HG02884 (cell line): ENCODE measurements around the gene SLC2A6.

Experiments
- ATAC-seq: cut with Tn5 transposase; IDR thresholded peaks from one replicate; pipeline ENCODE4 v1.9.1; 2021; ENCODE audit warnings: mild to moderate bottlenecking, moderate library complexity; ENCODE audit not compliant: unreplicated experiment

SLC2A6 gene

GRCh38 chr9:133443248-133443647 is 35.7 kb downstream of the SLC2A6 start:
- ATAC-seq: no peak

- no peak for ATAC-seq
Measured at GRCh38 chr9:133441571-133441970, 37.3 kb downstream of the SLC2A6 start.

DNA sequence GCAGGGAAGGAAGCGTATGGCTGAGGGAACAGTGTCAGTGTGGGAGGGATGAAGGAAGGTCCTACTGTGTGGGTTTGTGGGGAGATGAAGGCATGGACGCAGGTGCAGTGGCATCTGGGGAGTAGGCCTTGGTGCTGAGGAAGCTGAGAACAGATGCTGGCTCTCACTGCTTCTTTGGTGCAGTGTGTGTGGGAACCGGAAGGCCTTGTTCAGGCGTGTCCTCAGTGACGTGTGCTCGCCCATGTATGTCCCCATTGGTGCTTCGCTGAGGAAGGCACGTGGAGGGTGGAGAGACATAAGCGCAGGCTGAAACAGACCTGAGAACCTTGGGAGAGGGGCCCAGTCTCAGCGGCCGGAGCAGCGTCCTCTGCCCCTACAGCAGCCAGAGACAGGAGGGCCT is 38.0 kb downstream of the SLC2A6 start:
- no peak for ATAC-seq

- no peak for ATAC-seq
Measured at GRCh38 chr9:133439337-133439736, 39.6 kb downstream of the SLC2A6 start.

- no peak for ATAC-seq
Measured at GRCh38 chr9:133437753-133438531, 41.0 kb downstream of the SLC2A6 start.

DNA sequence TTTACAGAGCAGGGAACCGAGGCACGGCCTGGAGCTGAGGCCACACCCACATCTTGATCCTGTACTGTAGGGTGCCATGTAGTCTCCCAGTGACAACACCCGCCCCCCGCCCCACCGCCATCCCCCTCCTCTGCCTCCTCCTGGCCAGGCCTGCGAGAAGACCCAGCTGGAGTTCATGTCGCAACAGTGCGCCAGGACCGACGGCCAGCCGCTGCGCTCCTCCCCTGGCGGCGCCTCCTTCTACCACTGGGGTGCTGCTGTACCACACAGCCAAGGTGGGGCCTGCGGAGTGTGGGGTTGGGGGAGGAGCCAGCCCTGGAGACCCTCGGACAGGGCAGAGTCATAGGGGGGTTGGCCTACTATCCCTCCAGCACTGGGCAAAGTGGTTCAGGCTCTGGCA is 42.2 kb downstream of the SLC2A6 start:
- no peak for ATAC-seq

DNA sequence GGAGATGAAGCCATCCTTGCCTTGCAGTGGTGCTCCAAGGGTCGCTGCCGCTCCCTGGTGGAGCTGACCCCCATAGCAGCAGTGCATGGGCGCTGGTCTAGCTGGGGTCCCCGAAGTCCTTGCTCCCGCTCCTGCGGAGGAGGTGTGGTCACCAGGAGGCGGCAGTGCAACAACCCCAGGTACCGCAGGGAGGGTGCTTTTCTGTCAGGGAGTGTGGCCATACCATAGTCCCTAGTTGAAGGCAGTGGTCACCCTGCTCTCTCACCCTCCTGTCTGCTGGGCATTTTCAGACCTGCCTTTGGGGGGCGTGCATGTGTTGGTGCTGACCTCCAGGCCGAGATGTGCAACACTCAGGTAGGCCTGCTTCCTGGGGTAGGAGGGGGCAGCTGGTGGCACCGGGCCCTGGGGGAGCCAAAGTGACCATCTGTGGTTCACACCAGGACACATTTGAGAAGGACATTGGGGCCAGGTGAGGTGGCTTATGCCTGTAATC is 45.5 kb downstream of the SLC2A6 start:
- ATAC-seq: no peak

DNA sequence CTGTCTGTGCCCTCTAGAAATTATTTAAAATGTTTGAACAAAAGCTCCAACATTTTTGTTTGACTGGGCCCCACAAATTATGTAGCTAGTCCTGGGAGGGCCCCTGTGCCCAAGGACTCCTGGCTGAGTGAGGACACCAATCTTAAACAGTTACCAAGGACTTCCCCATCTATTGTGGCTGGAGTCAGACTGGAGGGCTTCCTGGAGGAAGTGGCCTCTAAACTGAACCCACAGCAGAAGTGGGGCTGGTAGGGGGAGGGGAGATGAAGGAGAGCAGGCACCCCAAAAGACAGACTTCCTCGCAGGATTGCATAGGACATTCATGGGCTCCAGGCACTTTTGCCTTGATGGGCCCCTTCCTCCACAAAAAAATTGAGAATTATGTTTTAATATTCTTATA is 48.7 kb downstream of the SLC2A6 start:
- ATAC-seq: no peak

DNA sequence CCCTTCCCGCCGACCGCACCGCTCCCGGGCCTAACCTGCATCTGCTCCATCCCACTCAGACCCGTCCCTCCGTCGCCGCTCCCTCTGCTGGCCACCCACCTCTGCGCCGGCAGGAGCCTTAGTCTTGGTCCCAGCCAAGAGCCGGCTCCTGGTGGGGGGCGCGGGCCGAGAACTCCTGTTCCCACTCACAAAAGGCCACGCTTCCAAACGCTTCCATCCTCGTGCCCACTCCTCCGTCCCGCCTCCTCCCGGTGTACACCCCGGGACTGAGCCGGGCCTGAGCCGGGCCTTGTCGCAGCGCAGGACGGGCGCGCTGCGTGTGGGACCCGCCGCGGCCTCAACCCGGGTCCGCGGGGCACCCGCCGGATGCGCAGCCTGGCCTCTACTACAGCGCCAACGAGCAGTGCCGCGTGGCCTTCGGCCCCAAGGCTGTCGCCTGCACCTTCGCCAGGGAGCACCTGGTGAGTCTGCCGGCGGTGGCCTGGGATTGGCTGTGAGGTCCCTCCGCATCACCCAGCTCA is 49.2 kb downstream of the SLC2A6 start:
- no peak for ATAC-seq

GRCh38 chr9:133429214-133429613 is 49.7 kb downstream of the SLC2A6 start:
- no peak for ATAC-seq

DNA sequence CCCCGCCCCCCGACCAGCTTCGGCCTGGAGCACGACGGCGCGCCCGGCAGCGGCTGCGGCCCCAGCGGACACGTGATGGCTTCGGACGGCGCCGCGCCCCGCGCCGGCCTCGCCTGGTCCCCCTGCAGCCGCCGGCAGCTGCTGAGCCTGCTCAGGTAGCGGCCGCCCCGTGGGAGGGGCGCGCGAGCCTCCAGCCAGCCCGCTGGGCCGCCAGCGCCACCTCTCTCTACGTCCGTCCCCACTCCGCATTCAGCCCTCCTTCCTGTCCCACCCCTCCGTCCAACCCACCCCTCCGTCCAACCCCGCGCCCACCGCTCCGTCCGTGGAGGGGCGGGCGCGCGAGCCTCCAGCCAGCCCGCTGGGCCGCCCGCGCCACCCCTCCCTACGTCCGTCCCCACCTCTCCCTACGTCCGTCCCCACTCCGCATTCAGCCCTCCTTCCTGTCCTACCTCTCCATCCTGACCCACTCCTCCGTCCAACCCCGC is 50.2 kb downstream of the SLC2A6 start:
- ATAC-seq: no peak

- ATAC-seq: no peak
Measured at GRCh38 chr9:133427658-133428348, 51.1 kb downstream of the SLC2A6 start.

GRCh38 chr9:133426011-133426410 is 52.9 kb downstream of the SLC2A6 start:
- ATAC-seq: no peak

DNA sequence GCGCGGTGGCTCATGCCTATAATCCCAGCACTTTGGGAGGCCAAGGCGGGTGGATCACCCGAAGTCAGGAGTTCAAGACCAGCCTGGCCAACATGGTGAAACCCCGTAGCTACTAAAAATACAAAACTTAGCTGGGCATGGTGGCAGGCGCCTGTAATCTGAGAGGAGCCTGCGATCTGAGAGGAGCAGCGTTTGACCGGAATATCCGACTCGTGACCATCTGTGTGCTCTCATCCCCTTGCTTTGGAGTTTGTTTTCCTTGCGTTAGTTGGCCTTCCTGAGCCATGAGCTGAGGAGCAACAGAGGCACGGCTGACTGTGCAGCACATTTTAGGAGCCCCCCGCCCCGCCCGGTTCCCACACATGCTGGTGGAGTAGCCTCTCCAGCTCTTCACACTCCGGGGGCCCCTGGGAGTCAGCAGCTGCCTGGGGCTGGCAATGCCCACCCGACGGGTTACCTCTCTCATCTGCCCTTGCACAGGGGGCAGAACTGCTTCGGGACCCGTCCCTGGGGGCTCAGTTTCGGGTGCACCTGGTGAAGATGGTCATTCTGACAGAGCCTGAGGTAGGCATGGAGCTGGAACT is 53.8 kb downstream of the SLC2A6 start:
- no peak for ATAC-seq

- no peak for ATAC-seq
Measured at GRCh38 chr9:133424187-133424586, 54.7 kb downstream of the SLC2A6 start.

GRCh38 chr9:133423216-133423615 is 55.7 kb downstream of the SLC2A6 start:
- no peak for ATAC-seq

GRCh38 chr9:133421615-133422542 is 57.0 kb downstream of the SLC2A6 start, which contains the start of gene ADAMTS13:
ADAMTS13 (plus strand) TSS chr9:133422367; CDS start chr9:133422444, 77 bp downstream.
- no peak for ATAC-seq
